Mucosa of stomach (tissue), 1 donor: ENCODE data around the gene SMR3A.

Experiments
- H3K27me3 ChIP-seq: one replicate; pipeline ENCODE4 v1.7.0; 2013; ENCODE audit warnings: mild to moderate bottlenecking, low read length; ENCODE audit not compliant: control insufficient read depth, insufficient read depth
- H3K36me3 ChIP-seq: one replicate; pipeline ENCODE4 v1.7.0; 2013; ENCODE audit warnings: low read length; ENCODE audit not compliant: control insufficient read depth, insufficient read depth
- H3K4me1 ChIP-seq: one replicate; pipeline ENCODE4 v1.7.0; 2013; ENCODE audit warnings: mild to moderate bottlenecking, low read length; ENCODE audit not compliant: control insufficient read depth, insufficient read depth
- H3K4me3 ChIP-seq: one replicate; pipeline ENCODE4 v1.7.0; 2013; ENCODE audit warnings: low read length
- H3K9ac ChIP-seq: one replicate; pipeline ENCODE4 v1.7.0; 2013; ENCODE audit warnings: mild to moderate bottlenecking, low read length, moderate library complexity
- H3K9me3 ChIP-seq: one replicate; pipeline ENCODE4 v1.7.0; 2013; ENCODE audit warnings: mild to moderate bottlenecking, low read length, moderate library complexity; ENCODE audit not compliant: control insufficient read depth
- donor health status: Pancreatic carcinoma.

The SMR3A gene

GRCh38 chr4:70372760-70373159, 12.2 kb downstream of the SMR3A start:
- H3K27me3 ChIP-seq, result no peaks in the 10 kb centered on the region
- H3K9me3 ChIP-seq, result no peaks in the 10 kb centered on the region
- H3K4me3 ChIP-seq, result no peak overlapping the region
- H3K9ac ChIP-seq, result no peak overlapping the region
- no peaks in the 10 kb centered on the region for H3K36me3 ChIP-seq
- no peaks in the 10 kb centered on the region for H3K4me1 ChIP-seq

GRCh38 chr4:70380578-70380977, 20.0 kb downstream of the SMR3A start:
- Histone ChIP-seq H3K9me3 (no peaks in the 10 kb centered on the region), H3K4me1 (no peaks in the 10 kb centered on the region), H3K36me3 (no peaks in the 10 kb centered on the region)

GRCh38 chr4:70382691-70383181, 22.2 kb downstream of the SMR3A start, which contains the start of gene SMR3B:
SMR3B (plus strand) TSS chr4:70383131; CDS start chr4:70384511, 1,380 bp downstream.
- no peaks in the 10 kb centered on the region for H3K9me3 ChIP-seq
- no peaks in the 10 kb centered on the region for H3K4me1 ChIP-seq
- no peaks in the 10 kb centered on the region for H3K27me3 ChIP-seq
- no peaks in the 10 kb centered on the region for H3K36me3 ChIP-seq
- no peak within 1 kb of the TSS for H3K9ac ChIP-seq
- H3K4me3 ChIP-seq, result no peak within 1 kb of the TSS

More at GRCh38 chr4:70380578-70380977, 20.0 kb downstream of the SMR3A start:
- Histone ChIP-seq H3K27me3 (no peaks in the 10 kb centered on the region), H3K4me3 (no peak overlapping the region), H3K9ac (no peak overlapping the region)

- Histone ChIP-seq H3K4me1 (no peaks in the 10 kb centered on the region), H3K36me3 (no peaks in the 10 kb centered on the region), H3K9me3 (no peaks in the 10 kb centered on the region), H3K27me3 (no peaks in the 10 kb centered on the region), H3K9ac (no peak overlapping the region), H3K4me3 (no peak overlapping the region)
Observed at GRCh38 chr4:70392057-70392776, 31.7 kb downstream of the SMR3A start.

GRCh38 chr4:70397580-70397979, 37.0 kb downstream of the SMR3A start, which contains the start of gene OPRPN:
OPRPN (plus strand) TSS chr4:70397940; CDS start chr4:70399286, 1,346 bp downstream.
- H3K4me1 ChIP-seq, result no peaks in the 10 kb centered on the region
- no peaks in the 10 kb centered on the region for H3K36me3 ChIP-seq
- no peaks in the 10 kb centered on the region for H3K9me3 ChIP-seq
- no peaks in the 10 kb centered on the region for H3K27me3 ChIP-seq
- no peak within 1 kb of the TSS for H3K9ac ChIP-seq
- H3K4me3 ChIP-seq, result no peak within 1 kb of the TSS

- H3K4me1 ChIP-seq, result no peaks in the 10 kb centered on the region
- H3K4me3 ChIP-seq, result no peak overlapping the region
- no peaks in the 10 kb centered on the region for H3K27me3 ChIP-seq
- no peaks in the 10 kb centered on the region for H3K9me3 ChIP-seq
- no peak overlapping the region for H3K9ac ChIP-seq
- no peaks in the 10 kb centered on the region for H3K36me3 ChIP-seq
Observed at GRCh38 chr4:70399319-70399718, 38.8 kb downstream of the SMR3A start.

- H3K27me3 ChIP-seq, result no peaks in the 10 kb centered on the region
- no peaks in the 10 kb centered on the region for H3K4me1 ChIP-seq
- H3K36me3 ChIP-seq, result no peaks in the 10 kb centered on the region
- no peaks in the 10 kb centered on the region for H3K9me3 ChIP-seq
- no peak overlapping the region for H3K9ac ChIP-seq
- H3K4me3 ChIP-seq, result no peak overlapping the region
Observed at GRCh38 chr4:70402762-70403161, 42.2 kb downstream of the SMR3A start.

- Histone ChIP-seq H3K9ac (no peak overlapping the region), H3K36me3 (no peaks in the 10 kb centered on the region), H3K4me1 (no peaks in the 10 kb centered on the region), H3K9me3 (no peaks in the 10 kb centered on the region), H3K27me3 (no peaks in the 10 kb centered on the region), H3K4me3 (no peak overlapping the region)
Observed at GRCh38 chr4:70405765-70406164, 45.2 kb downstream of the SMR3A start.
